Nephron progenitor cell (in vitro differentiated cells): ENCODE measurements around the gene DCUN1D1.
A peak's percentile ranks its signal among the peaks of the same experiment; 100 is the strongest.

Experiments
- DNase-seq: peaks from one replicate; pipeline ENCODE4 v3.0.0; 2021
- H3K27ac Mint-ChIP-seq: 2 replicates; pipeline ENCODE4 v1.8.0; 2021; ENCODE audit warnings: mild to moderate bottlenecking, moderate library complexity, mixed read lengths
- H3K27me3 Mint-ChIP-seq: 2 replicates; pipeline ENCODE4 v1.8.0; 2021; ENCODE audit warnings: mild to moderate bottlenecking, low read depth, mixed read lengths; ENCODE audit not compliant: poor library complexity
- H3K36me3 Mint-ChIP-seq: 2 replicates; pipeline ENCODE4 v1.8.0; 2021; ENCODE audit warnings: low read depth, mixed read lengths
- H3K4me1 Mint-ChIP-seq: 2 replicates; pipeline ENCODE4 v1.8.0; 2021; ENCODE audit warnings: mixed read lengths
- H3K4me3 Mint-ChIP-seq: 2 replicates; pipeline ENCODE4 v1.8.0; 2021; ENCODE audit warnings: mild to moderate bottlenecking, moderate library complexity, mixed read lengths
- H3K9me3 Mint-ChIP-seq: 2 replicates; pipeline ENCODE4 v1.8.0; 2021; ENCODE audit warnings: mild to moderate bottlenecking, moderate library complexity, mixed read lengths
- CTCF ChIP-seq: fragments of 200-600 bp; sonication (generic); IDR thresholded peaks from 2 replicates; pipeline ENCODE4 v1.5.0; 2021; ENCODE audit warnings: antibody characterized with exemption

Gene DCUN1D1

GRCh38 chr3:182909318-182910040, 70.9 kb downstream of the DCUN1D1 start:
- peaks cover 31% of the 10 kb centered on the region for H3K36me3 Mint-ChIP-seq
- peaks cover 2% of the 10 kb centered on the region for H3K27me3 Mint-ChIP-seq
- no peak overlapping the region for H3K4me3 Mint-ChIP-seq
- H3K4me1 Mint-ChIP-seq: peaks cover 18% of the 10 kb centered on the region
- no peaks in the 10 kb centered on the region for H3K9me3 Mint-ChIP-seq
- TF ChIP-seq CTCF: peak; percentile 54
- DNase-seq: no peak
- no peak overlapping the region for H3K27ac Mint-ChIP-seq

DNA sequence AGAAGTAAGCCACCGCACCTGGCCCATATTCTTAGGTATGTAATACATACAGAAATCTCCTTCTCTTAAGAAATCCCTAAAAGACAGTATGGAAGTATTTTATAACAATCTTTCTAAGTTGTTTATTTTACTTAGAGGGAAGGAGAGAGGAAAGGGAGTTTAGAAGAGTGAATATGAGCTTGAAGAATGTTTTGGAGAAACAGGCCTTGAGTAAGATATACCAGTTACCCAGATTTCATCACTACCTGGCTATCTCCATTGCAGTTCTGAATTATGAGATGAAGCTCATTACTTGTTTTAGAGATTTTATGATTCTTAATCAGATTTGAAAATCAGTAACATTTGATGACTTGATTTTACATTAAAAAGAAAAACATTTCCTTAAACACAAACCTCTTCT, 71.9 kb downstream of the DCUN1D1 start:
- no peak overlapping the region for H3K4me3 Mint-ChIP-seq
- peaks cover 15% of the 10 kb centered on the region for H3K4me1 Mint-ChIP-seq
- H3K36me3 Mint-ChIP-seq: peaks cover 32% of the 10 kb centered on the region
- H3K9me3 Mint-ChIP-seq: no peaks in the 10 kb centered on the region
- no peak for DNase-seq
- TF ChIP-seq CTCF: no peak
- H3K27me3 Mint-ChIP-seq: peaks cover 6% of the 10 kb centered on the region
- no peak overlapping the region for H3K27ac Mint-ChIP-seq

DNA sequence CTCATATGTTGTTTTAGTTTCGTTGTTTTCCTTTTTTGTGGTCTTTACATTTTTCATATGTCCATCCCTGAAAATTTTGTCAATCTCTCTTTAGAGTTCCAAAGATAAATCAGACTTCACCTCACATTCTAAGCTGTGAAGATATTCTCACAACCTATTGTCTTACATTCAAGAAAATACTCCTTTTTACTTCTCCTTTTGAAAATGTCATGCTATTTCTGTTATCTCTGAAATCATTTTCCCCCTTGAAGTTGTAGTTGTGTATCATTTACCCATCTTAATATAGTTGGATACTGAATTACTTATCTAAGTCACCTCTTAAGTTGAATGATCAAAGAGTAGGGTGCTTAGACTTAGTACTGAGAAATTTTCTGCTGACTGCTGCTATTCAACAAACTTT, 74.3 kb downstream of the DCUN1D1 start:
- H3K4me1 Mint-ChIP-seq: no peaks in the 10 kb centered on the region
- H3K27ac Mint-ChIP-seq: no peak overlapping the region
- TF ChIP-seq CTCF: no peak
- no peaks in the 10 kb centered on the region for H3K9me3 Mint-ChIP-seq
- peaks cover 5% of the 10 kb centered on the region for H3K27me3 Mint-ChIP-seq
- H3K36me3 Mint-ChIP-seq: peaks cover 20% of the 10 kb centered on the region
- DNase-seq: no peak
- no peak overlapping the region for H3K4me3 Mint-ChIP-seq

GRCh38 chr3:182905623-182906022, 74.7 kb downstream of the DCUN1D1 start:
- peaks cover 20% of the 10 kb centered on the region for H3K36me3 Mint-ChIP-seq

GRCh38 chr3:182904164-182904563, 76.2 kb downstream of the DCUN1D1 start:
- H3K4me3 Mint-ChIP-seq: no peak overlapping the region
- peaks cover 27% of the 10 kb centered on the region for H3K36me3 Mint-ChIP-seq
- H3K27ac Mint-ChIP-seq: no peak overlapping the region
- no peak for DNase-seq
- H3K9me3 Mint-ChIP-seq: no peaks in the 10 kb centered on the region
- peaks cover 3% of the 10 kb centered on the region for H3K27me3 Mint-ChIP-seq
- no peaks in the 10 kb centered on the region for H3K4me1 Mint-ChIP-seq
- peak; percentile 15 for TF ChIP-seq CTCF

More at GRCh38 chr3:182905623-182906022, 74.7 kb downstream of the DCUN1D1 start:
- Mint-ChIP-seq H3K27ac (no peak overlapping the region), H3K27me3 (peaks cover 3% of the 10 kb centered on the region), H3K4me3 (no peak overlapping the region), H3K9me3 (no peaks in the 10 kb centered on the region), H3K4me1 (no peaks in the 10 kb centered on the region)
- no peak for DNase-seq
- no peak for TF ChIP-seq CTCF

DNA sequence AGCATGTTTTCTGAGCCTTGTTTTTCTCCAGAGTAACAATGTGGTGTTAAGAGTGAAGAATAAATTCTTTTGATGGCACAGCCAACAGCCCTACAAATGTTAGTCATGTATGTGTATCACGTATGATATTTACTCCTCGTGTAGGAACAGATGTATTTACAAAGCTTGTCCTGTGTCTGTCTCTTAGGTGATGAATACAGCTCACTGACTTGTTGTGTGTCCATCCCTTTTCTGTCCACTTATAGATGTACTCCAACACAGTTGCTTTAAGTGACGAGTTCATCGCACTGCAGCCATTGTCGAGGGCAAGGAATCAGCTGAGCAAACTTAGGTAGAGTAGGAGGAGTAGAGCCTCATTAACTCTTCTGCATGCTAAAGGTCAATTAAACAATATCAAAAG, 78.1 kb downstream of the DCUN1D1 start:
- no peak for DNase-seq
- Mint-ChIP-seq H3K4me1 (no peaks in the 10 kb centered on the region), H3K27me3 (peaks cover 3% of the 10 kb centered on the region), H3K9me3 (no peaks in the 10 kb centered on the region), H3K27ac (no peak overlapping the region), H3K36me3 (peaks cover 27% of the 10 kb centered on the region), H3K4me3 (no peak overlapping the region)
- TF ChIP-seq CTCF: no peak
